Measurements from ENCODE around the gene FRS3. TPM values are rescaled to one million over a fixed set of nuclear protein-coding genes. Genes with fewer than 3 reads are reported as not detected.

FRS3 gene
- total RNA-seq, 6 experiments from 2014 or later = 0.68 to 3.0 (median 1.9) TPM

- no peak for DNase-seq
Observed at GRCh38 chr6:41732591-41733359, 46.9 kb downstream of the FRS3 start.

GRCh38 chr6:41732149-41732548 lies 47.6 kb downstream of the FRS3 start:
- ATAC-seq = no peak
- intact Hi-C loops (cut with DNase I) = no loop called here
- TF ChIP-seq CTCF (IDR thresholded peaks at IDR 0.05) = no peak
- TF ChIP-seq POLR2A (IDR thresholded peaks at IDR 0.05) = no peak
- no peak overlapping the region for H3K27ac ChIP-seq
- H3K4me3 ChIP-seq = no peak overlapping the region
- no peak for DNase-seq
- H3K4me1 ChIP-seq = no peaks in the 10 kb centered on the region
- no peaks in the 10 kb centered on the region for H3K27me3 ChIP-seq
- H3K9me3 ChIP-seq = no peaks in the 10 kb centered on the region
- H3K36me3 ChIP-seq = no peaks in the 10 kb centered on the region

More at GRCh38 chr6:41732591-41733359, 46.9 kb downstream of the FRS3 start:
- TF ChIP-seq CTCF (IDR thresholded peaks at IDR 0.05) (no peak), POLR2A (IDR thresholded peaks at IDR 0.05) (no peak)
- no peaks in the 10 kb centered on the region for H3K9me3 ChIP-seq
- H3K36me3 ChIP-seq = no peaks in the 10 kb centered on the region
- no peaks in the 10 kb centered on the region for H3K27me3 ChIP-seq
- intact Hi-C loops (cut with DNase I) = no loop called here
- peak overlapping the region in 2 of 3 donors; percentile 80 to 87 for H3K27ac ChIP-seq
- H3K4me3 ChIP-seq = no peak overlapping the region
- no peaks in the 10 kb centered on the region for H3K4me1 ChIP-seq
- no peak for ATAC-seq
- WGBS (ENCODE audit: insufficient coverage, low coverage, low lambda C conversion rate, missing lambda C conversion rate) = 73% methylated on average over 4 of the region's 8 CpGs

GRCh38 chr6:41731561-41732086 lies 48.1 kb downstream of the FRS3 start:
- 65% methylated on average over 3 of the region's 7 CpGs for WGBS (ENCODE audit: insufficient coverage, low coverage, low lambda C conversion rate, missing lambda C conversion rate)
- no peaks in the 10 kb centered on the region for H3K4me1 ChIP-seq
- H3K27me3 ChIP-seq = no peaks in the 10 kb centered on the region
- no peak for DNase-seq
- H3K9me3 ChIP-seq = no peaks in the 10 kb centered on the region
- ATAC-seq = no peak
- no peak overlapping the region for H3K27ac ChIP-seq
- TF ChIP-seq CTCF (IDR thresholded peaks at IDR 0.05) (no peak), POLR2A (IDR thresholded peaks at IDR 0.05) (no peak)
- no peak overlapping the region for H3K4me3 ChIP-seq
- no peaks in the 10 kb centered on the region for H3K36me3 ChIP-seq
- intact Hi-C loops (cut with DNase I) = no loop called here

GRCh38 chr6:41730531-41731436 lies 48.9 kb downstream of the FRS3 start:
- Histone ChIP-seq H3K27ac (no peak overlapping the region), H3K9me3 (no peaks in the 10 kb centered on the region), H3K4me1 (no peaks in the 10 kb centered on the region), H3K36me3 (no peaks in the 10 kb centered on the region), H3K27me3 (no peaks in the 10 kb centered on the region), H3K4me3 (no peak overlapping the region)
- ATAC-seq (no peak), DNase-seq (no peak)
- 84% methylated on average over 4 of the region's 9 CpGs for WGBS (ENCODE audit: insufficient coverage, low coverage, low lambda C conversion rate, missing lambda C conversion rate)
- TF ChIP-seq CTCF (IDR thresholded peaks at IDR 0.05) (no peak), POLR2A (IDR thresholded peaks at IDR 0.05) (no peak)
- intact Hi-C loops (cut with DNase I) = no loop called here
